Neural cell (in vitro differentiated cells): ENCODE results near the gene KRTAP4-7.
"Not testable (repeated sequence)": the region's sequence is repeated elsewhere in the genome, so short reads cannot be mapped to it uniquely, and the experiment has no call there.

Experiments
- EP300 ChIP-seq: fragments of 450-650 bp; conservative IDR thresholded peaks from 2 replicates; pipeline ENCODE4 v1.6.1; 2014; ENCODE audit warnings: antibody characterized with exemption, mild to moderate bottlenecking, moderate library complexity; ENCODE audit not compliant: poor library complexity, severe bottlenecking
- POLR2AphosphoS5 ChIP-seq: IDR thresholded peaks from 2 replicates; pipeline ENCODE4 v1.6.1; 2012
- TF ChIP-seq, protein P1 (sequence below): fragments of 450-650 bp; IDR thresholded peaks from 2 replicates; pipeline ENCODE4 v1.5.1; 2014; ENCODE audit warnings: antibody characterized with exemption, mild to moderate bottlenecking, moderate library complexity; ENCODE audit not compliant: poor library complexity, severe bottlenecking
- TF ChIP-seq, protein P2 (sequence below): IDR thresholded peaks from 2 replicates; pipeline ENCODE4 v1.6.1; 2012; ENCODE audit warnings: borderline replicate concordance

DNA sequence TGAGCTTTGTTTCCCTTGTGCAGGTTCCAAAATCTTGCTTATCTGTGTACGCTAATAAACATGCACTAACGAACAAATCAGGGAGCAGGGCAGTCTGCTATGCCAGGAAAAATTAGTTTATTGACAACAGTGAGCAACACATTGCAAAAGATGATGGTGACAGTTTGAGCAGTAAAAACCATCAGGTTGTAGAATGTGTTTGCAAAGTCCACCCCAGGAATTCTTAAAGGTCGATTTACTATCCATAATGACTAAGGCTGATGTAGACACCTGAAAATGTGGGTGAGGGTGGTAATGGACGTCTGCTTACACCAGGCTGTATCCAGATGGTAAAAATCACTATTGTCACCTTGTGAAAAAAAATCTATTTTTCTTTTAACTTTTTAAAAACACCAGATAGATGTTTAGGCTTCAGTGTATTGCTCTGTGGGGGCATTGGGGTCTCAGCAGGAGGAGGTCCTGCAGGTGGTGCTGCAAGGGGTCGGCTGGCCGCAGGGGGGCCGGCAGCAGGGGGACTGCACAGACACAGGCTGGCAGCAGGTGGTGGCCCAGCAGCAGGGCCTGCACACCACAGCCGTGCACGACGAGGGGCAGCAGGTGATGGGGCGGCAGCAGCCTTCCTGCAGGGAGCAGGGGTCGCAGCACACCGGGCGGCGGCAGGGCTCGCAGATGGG, 18.8 kb upstream of the KRTAP4-7 start:
- TF ChIP-seq, protein P1, sequence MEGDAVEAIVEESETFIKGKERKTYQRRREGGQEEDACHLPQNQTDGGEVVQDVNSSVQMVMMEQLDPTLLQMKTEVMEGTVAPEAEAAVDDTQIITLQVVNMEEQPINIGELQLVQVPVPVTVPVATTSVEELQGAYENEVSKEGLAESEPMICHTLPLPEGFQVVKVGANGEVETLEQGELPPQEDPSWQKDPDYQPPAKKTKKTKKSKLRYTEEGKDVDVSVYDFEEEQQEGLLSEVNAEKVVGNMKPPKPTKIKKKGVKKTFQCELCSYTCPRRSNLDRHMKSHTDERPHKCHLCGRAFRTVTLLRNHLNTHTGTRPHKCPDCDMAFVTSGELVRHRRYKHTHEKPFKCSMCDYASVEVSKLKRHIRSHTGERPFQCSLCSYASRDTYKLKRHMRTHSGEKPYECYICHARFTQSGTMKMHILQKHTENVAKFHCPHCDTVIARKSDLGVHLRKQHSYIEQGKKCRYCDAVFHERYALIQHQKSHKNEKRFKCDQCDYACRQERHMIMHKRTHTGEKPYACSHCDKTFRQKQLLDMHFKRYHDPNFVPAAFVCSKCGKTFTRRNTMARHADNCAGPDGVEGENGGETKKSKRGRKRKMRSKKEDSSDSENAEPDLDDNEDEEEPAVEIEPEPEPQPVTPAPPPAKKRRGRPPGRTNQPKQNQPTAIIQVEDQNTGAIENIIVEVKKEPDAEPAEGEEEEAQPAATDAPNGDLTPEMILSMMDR, result not testable (repeated sequence)
- TF ChIP-seq EP300, POLR2AphosphoS5: not testable (repeated sequence)
- TF ChIP-seq, protein P2, sequence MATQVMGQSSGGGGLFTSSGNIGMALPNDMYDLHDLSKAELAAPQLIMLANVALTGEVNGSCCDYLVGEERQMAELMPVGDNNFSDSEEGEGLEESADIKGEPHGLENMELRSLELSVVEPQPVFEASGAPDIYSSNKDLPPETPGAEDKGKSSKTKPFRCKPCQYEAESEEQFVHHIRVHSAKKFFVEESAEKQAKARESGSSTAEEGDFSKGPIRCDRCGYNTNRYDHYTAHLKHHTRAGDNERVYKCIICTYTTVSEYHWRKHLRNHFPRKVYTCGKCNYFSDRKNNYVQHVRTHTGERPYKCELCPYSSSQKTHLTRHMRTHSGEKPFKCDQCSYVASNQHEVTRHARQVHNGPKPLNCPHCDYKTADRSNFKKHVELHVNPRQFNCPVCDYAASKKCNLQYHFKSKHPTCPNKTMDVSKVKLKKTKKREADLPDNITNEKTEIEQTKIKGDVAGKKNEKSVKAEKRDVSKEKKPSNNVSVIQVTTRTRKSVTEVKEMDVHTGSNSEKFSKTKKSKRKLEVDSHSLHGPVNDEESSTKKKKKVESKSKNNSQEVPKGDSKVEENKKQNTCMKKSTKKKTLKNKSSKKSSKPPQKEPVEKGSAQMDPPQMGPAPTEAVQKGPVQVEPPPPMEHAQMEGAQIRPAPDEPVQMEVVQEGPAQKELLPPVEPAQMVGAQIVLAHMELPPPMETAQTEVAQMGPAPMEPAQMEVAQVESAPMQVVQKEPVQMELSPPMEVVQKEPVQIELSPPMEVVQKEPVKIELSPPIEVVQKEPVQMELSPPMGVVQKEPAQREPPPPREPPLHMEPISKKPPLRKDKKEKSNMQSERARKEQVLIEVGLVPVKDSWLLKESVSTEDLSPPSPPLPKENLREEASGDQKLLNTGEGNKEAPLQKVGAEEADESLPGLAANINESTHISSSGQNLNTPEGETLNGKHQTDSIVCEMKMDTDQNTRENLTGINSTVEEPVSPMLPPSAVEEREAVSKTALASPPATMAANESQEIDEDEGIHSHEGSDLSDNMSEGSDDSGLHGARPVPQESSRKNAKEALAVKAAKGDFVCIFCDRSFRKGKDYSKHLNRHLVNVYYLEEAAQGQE, result not testable (repeated sequence)
